Retinal pigment epithelial cell (primary cell): ENCODE results near the gene SORBS1.
"Not testable (repeated sequence)": the region's sequence is repeated elsewhere in the genome, so short reads cannot be mapped to it uniquely, and the experiment has no call there.

ENCODE experiments used
- DNase-seq: peaks from one replicate; pipeline ENCODE4 v3.0.0-alpha.2; 2010; ENCODE audit warnings: low read depth
- H3K4me3 ChIP-seq: 2 replicates; pipeline ENCODE4 v1.5.1; 2011; ENCODE audit warnings: mild to moderate bottlenecking, low read length, control low read depth, moderate library complexity
- CTCF ChIP-seq: conservative IDR thresholded peaks from 2 replicates; pipeline ENCODE4 v1.5.1; 2011; ENCODE audit warnings: low read depth, low read length, control low read depth, inconsistent platforms

Gene SORBS1

GRCh38 chr10:95354110-95354509 lies 207.1 kb downstream of the SORBS1 start:
- no peak for TF ChIP-seq CTCF
- DNase-seq = no peak
- H3K4me3 ChIP-seq = no peak overlapping the region

GRCh38 chr10:95353123-95353522 lies 208.0 kb downstream of the SORBS1 start:
- DNase-seq = no peak
- no peak overlapping the region for H3K4me3 ChIP-seq
- TF ChIP-seq CTCF = no peak

- H3K4me3 ChIP-seq = no peak overlapping the region
- TF ChIP-seq CTCF = no peak
- DNase-seq = no peak
Measured at GRCh38 chr10:95352684-95353083, 208.5 kb downstream of the SORBS1 start.

DNA sequence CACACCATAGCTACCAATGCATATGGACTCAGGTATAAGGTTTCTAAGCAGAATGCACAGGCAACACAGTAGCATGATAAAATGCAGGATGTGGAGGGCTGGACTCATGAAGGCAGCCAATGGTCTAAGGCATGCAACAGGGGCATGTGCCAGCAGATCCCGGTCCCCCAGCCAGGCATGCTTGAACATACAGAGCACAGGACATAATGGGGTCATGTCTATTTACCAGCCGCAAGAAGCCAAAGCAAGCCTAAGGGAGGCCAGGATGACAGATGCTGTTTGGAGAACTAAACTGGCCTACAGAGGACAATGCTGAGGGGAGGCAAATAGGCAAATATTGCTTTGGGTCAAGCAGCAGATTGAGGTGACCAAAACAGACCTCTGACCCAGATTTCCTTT lies 210.3 kb downstream of the SORBS1 start:
- no peak for TF ChIP-seq CTCF
- DNase-seq = no peak
- no peak overlapping the region for H3K4me3 ChIP-seq

DNA sequence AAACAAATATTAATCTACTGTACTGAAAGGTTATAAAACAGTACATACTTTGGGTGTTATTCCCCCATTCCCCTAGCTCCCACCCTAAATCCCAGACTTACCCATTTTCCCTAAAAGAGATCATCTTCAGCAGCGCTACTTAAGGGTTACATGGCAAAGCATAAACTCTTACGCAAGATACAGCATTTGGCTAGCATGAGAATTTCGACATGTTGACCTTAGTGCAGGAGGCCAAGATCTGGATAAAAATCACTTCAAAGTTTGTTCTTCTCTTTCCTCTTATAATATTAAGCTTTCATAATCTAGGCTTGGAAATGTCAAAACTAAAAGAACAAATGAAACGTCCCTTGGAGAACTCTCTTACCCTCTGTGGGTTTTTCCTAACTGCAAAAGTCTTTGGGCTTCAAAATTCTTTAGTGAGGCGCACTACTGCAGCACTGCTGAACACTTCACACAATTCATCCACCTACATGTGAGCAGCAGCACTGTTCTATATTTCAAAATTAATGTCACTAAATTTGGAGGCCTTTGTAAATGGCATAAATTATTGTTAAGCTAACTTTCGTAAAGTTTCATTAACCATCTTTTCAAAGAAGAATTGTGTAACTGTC lies 210.8 kb downstream of the SORBS1 start:
- H3K4me3 ChIP-seq = no peak overlapping the region
- no peak for TF ChIP-seq CTCF
- DNase-seq = no peak

DNA sequence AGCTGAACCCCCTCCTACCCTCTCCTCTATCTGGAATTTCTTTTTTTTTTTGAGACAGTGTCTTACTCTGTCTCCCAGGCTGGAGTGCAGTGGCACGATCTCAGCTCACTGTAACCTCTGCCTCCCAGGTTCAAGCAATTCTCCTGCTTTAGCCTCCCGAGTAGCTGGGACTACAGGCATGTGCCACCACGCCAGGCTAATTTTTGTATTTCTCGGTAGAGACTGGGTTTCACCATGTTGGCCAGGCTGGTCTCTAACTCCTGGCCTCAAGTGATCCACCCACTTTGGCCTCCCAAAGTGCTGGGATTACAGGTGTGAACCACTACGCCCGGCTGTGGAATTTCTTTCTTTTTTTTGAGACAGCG lies 213.8 kb downstream of the SORBS1 start:
- H3K4me3 ChIP-seq, DNase-seq: not testable (repeated sequence)

DNA sequence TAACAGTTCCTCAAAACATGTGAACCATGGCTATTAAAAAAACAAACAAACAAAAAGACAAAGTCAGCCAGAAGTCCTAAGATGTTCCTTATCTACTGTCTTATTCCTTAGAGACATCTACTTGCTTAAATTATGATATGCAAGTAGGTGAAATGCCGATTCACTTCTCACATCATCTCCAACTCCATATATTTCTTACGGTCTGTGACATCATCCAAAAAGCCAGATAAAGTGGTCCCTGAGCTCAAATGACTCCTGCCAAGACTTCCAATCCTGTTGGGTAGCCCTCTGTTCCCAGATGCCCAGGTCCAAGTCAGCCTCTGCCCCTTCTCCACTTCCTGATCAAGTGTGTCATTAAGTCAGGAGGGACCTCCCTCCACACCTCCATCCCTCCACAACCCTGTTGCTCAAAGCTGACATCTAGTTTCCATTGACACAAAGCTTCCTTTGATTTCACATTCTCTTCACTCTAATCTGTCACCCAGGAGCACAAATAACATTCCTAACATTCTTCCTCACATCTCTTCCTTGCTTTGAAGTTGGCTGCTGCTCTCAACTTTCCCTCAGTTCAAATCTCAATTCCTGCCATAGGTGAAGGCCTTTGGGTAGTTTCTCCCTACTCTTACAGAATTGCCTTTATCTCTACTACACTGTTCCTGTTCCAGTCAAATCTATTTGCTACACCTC lies 214.3 kb downstream of the SORBS1 start:
- no peak overlapping the region for H3K4me3 ChIP-seq
- DNase-seq = no peak
- no peak for TF ChIP-seq CTCF
